H1 (cell line): ENCODE results near the gene MTNR1A. TPM values are rescaled to one million over a fixed set of nuclear protein-coding genes. Genes with fewer than 3 reads are reported as not detected.

Experiments used
- BRCA1 ChIP-seq: IDR thresholded peaks from 2 replicates; pipeline ENCODE4 v1.6.1; 2012; ENCODE audit warnings: low read depth, low read length, improper control_type of control experiment
- E2F6 ChIP-seq: IDR thresholded peaks from 2 replicates; pipeline ENCODE4 v1.6.1; 2012; ENCODE audit warnings: inconsistent platforms
- polyA plus RNA-seq, 7 experiments: library from polyadenylated mRNA; depleted of rRNA in 3 of 7; stranded (reverse) in 5 of 7; unstranded in 2 of 7; fragments of >200 nt in 5 of 7; fragments of 200-250 nt in 2 of 7; gene quantifications; 1 replicate in 5 of 7; 2 replicates in 1 of 7; 4 replicates in 1 of 7; pipeline versions ENCODE4 v1.2.1 to v1.2.3, GENCODE V29; 2011 to 2013; ENCODE audit warnings: missing spikeins in 2 of 7, mixed read lengths in 2 of 7
- total RNA-seq: library from RNA; stranded (reverse); fragmentation: NEBNext Ultra II Directional; extraction: Animal tissue kit (Norgen Biotek cat#: 25700); gene quantifications from 2 replicates; pipeline ENCODE4 v1.2.1, GENCODE V29; 2021

Gene MTNR1A
- total and polyA plus RNA-seq, 2 of the 8 experiments (the other 6 are each of a cell fraction or from before 2014, with no cell fraction given), result 0.45 to 1.0 TPM

- TF ChIP-seq BRCA1 (no peak), E2F6 (no peak)
- TF ChIP-seq, all 59 proteins: peak for 0
Observed at GRCh38 chr4:186537843-186538521, 17.4 kb downstream of the MTNR1A start (continued).
